ENCODE data around the gene SPO11.

DNA sequence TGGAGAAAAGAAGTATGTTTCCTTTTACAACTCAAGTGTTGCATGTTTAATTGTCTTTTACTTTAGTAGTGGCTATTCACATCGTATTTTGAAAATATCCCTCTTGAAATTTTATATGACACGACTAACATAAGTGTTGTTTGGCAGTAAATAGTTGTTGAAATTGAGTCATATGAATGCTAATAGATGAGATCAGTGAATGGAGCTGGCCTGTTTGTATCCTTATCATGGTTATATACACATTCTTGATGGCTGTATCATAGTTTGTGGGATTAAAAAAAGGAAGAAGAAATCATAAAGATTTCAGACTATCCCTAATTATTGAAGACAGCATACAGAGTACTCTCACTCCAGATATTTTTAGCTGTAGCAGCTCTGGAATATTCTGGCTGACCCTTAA is 13.2 kb downstream of the SPO11 start:
- TF ChIP-seq EZH2phosphoT487 (IDR thresholded peaks at IDR 0.05; ENCODE audit: unreplicated experiment) (no peak), POLR2AphosphoS5 (IDR thresholded peaks at IDR 0.05; ENCODE audit: low read depth) (no peak), EZH2 (IDR thresholded peaks at IDR 0.05; ENCODE audit: low read depth, unreplicated experiment) (no peak), JUNB (IDR thresholded peaks at IDR 0.05; ENCODE audit: unreplicated experiment) (no peak), CREB1 (CRISPR knock-in tag; IDR thresholded peaks at IDR 0.05; ENCODE audit: low read depth) (no peak)
- TF ChIP-seq, protein P1, sequence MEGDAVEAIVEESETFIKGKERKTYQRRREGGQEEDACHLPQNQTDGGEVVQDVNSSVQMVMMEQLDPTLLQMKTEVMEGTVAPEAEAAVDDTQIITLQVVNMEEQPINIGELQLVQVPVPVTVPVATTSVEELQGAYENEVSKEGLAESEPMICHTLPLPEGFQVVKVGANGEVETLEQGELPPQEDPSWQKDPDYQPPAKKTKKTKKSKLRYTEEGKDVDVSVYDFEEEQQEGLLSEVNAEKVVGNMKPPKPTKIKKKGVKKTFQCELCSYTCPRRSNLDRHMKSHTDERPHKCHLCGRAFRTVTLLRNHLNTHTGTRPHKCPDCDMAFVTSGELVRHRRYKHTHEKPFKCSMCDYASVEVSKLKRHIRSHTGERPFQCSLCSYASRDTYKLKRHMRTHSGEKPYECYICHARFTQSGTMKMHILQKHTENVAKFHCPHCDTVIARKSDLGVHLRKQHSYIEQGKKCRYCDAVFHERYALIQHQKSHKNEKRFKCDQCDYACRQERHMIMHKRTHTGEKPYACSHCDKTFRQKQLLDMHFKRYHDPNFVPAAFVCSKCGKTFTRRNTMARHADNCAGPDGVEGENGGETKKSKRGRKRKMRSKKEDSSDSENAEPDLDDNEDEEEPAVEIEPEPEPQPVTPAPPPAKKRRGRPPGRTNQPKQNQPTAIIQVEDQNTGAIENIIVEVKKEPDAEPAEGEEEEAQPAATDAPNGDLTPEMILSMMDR (conservative IDR thresholded peaks at IDR 0.05; ENCODE audit: low read depth in 2 of 2): no peak
- TF ChIP-seq, protein P2, sequence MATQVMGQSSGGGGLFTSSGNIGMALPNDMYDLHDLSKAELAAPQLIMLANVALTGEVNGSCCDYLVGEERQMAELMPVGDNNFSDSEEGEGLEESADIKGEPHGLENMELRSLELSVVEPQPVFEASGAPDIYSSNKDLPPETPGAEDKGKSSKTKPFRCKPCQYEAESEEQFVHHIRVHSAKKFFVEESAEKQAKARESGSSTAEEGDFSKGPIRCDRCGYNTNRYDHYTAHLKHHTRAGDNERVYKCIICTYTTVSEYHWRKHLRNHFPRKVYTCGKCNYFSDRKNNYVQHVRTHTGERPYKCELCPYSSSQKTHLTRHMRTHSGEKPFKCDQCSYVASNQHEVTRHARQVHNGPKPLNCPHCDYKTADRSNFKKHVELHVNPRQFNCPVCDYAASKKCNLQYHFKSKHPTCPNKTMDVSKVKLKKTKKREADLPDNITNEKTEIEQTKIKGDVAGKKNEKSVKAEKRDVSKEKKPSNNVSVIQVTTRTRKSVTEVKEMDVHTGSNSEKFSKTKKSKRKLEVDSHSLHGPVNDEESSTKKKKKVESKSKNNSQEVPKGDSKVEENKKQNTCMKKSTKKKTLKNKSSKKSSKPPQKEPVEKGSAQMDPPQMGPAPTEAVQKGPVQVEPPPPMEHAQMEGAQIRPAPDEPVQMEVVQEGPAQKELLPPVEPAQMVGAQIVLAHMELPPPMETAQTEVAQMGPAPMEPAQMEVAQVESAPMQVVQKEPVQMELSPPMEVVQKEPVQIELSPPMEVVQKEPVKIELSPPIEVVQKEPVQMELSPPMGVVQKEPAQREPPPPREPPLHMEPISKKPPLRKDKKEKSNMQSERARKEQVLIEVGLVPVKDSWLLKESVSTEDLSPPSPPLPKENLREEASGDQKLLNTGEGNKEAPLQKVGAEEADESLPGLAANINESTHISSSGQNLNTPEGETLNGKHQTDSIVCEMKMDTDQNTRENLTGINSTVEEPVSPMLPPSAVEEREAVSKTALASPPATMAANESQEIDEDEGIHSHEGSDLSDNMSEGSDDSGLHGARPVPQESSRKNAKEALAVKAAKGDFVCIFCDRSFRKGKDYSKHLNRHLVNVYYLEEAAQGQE (IDR thresholded peaks at IDR 0.05; ENCODE audit: unreplicated experiment): no peak

Data from GM23338 (cell line).